Measurements from ENCODE around the gene EDAR.

Gene EDAR

GRCh38 chr2:108934583-108935245 lies 54.3 kb downstream of the EDAR start:
- Mint-ChIP-seq H3K36me3 (no peaks in the 10 kb centered on the region), H3K27me3 (peaks cover 10% of the 10 kb centered on the region), H3K4me3 (no peak overlapping the region), H3K4me1 (no peaks in the 10 kb centered on the region), H3K27ac (no peak overlapping the region), H3K9me3 (no peaks in the 10 kb centered on the region)
- DNase-seq (ENCODE audit: low spot score in 2 of 2): no peak
- no peak for ATAC-seq (ENCODE audit: low read depth)

GRCh38 chr2:108934151-108934550 lies 54.9 kb downstream of the EDAR start:
- DNase-seq (ENCODE audit: low spot score in 2 of 2) (no peak), ATAC-seq (ENCODE audit: low read depth) (no peak)
- Mint-ChIP-seq H3K27me3 (peaks cover 8% of the 10 kb centered on the region), H3K27ac (no peak overlapping the region), H3K36me3 (no peaks in the 10 kb centered on the region), H3K9me3 (no peaks in the 10 kb centered on the region), H3K4me1 (no peaks in the 10 kb centered on the region), H3K4me3 (no peak overlapping the region)

GRCh38 chr2:108933691-108934117 lies 55.3 kb downstream of the EDAR start:
- H3K4me1 Mint-ChIP-seq: no peaks in the 10 kb centered on the region
- H3K36me3 Mint-ChIP-seq: no peaks in the 10 kb centered on the region
- no peaks in the 10 kb centered on the region for H3K9me3 Mint-ChIP-seq
- H3K27me3 Mint-ChIP-seq: peaks cover 8% of the 10 kb centered on the region
- ATAC-seq (ENCODE audit: low read depth) (no peak), DNase-seq (ENCODE audit: low spot score in 2 of 2) (no peak)
- H3K4me3 Mint-ChIP-seq: no peak overlapping the region
- H3K27ac Mint-ChIP-seq: no peak overlapping the region

GRCh38 chr2:108932736-108933332 lies 56.2 kb downstream of the EDAR start:
- Mint-ChIP-seq H3K27ac (no peak overlapping the region), H3K4me3 (no peak overlapping the region), H3K27me3 (peaks cover 11% of the 10 kb centered on the region), H3K36me3 (no peaks in the 10 kb centered on the region), H3K4me1 (no peaks in the 10 kb centered on the region), H3K9me3 (no peaks in the 10 kb centered on the region)
- DNase-seq (ENCODE audit: low spot score in 2 of 2) (no peak), ATAC-seq (ENCODE audit: low read depth) (no peak)

- Mint-ChIP-seq H3K9me3 (no peaks in the 10 kb centered on the region), H3K36me3 (no peaks in the 10 kb centered on the region), H3K4me1 (no peaks in the 10 kb centered on the region), H3K27me3 (peaks cover 8% of the 10 kb centered on the region), H3K27ac (no peak overlapping the region), H3K4me3 (no peak overlapping the region)
- DNase-seq (ENCODE audit: low spot score in 2 of 2): no peak
- ATAC-seq (ENCODE audit: low read depth): no peak
Measured at GRCh38 chr2:108931372-108931771, 57.6 kb downstream of the EDAR start.

GRCh38 chr2:108929807-108930425 lies 59.1 kb downstream of the EDAR start:
- no peak overlapping the region for H3K4me3 Mint-ChIP-seq
- H3K36me3 Mint-ChIP-seq: no peaks in the 10 kb centered on the region
- no peak for ATAC-seq (ENCODE audit: low read depth)
- H3K27me3 Mint-ChIP-seq: peaks cover 7% of the 10 kb centered on the region
- no peaks in the 10 kb centered on the region for H3K9me3 Mint-ChIP-seq
- no peak overlapping the region for H3K27ac Mint-ChIP-seq
- DNase-seq (ENCODE audit: low spot score in 2 of 2): no peak
- no peaks in the 10 kb centered on the region for H3K4me1 Mint-ChIP-seq

- H3K27me3 Mint-ChIP-seq: peaks cover 7% of the 10 kb centered on the region
- H3K27ac Mint-ChIP-seq: no peak overlapping the region
- no peak for DNase-seq (ENCODE audit: low spot score in 2 of 2)
- no peak overlapping the region for H3K4me3 Mint-ChIP-seq
- no peak for ATAC-seq (ENCODE audit: low read depth)
- H3K4me1 Mint-ChIP-seq: no peaks in the 10 kb centered on the region
- H3K9me3 Mint-ChIP-seq: no peaks in the 10 kb centered on the region
- H3K36me3 Mint-ChIP-seq: no peaks in the 10 kb centered on the region
Measured at GRCh38 chr2:108928660-108929377, 60.2 kb downstream of the EDAR start.

GRCh38 chr2:108927936-108928659 lies 60.9 kb downstream of the EDAR start:
- DNase-seq (ENCODE audit: low spot score in 2 of 2) (no peak), ATAC-seq (ENCODE audit: low read depth) (no peak)
- Mint-ChIP-seq H3K27me3 (peaks cover 7% of the 10 kb centered on the region), H3K4me3 (no peak overlapping the region), H3K9me3 (no peaks in the 10 kb centered on the region), H3K36me3 (no peaks in the 10 kb centered on the region), H3K4me1 (no peaks in the 10 kb centered on the region), H3K27ac (no peak overlapping the region)

- Mint-ChIP-seq H3K27ac (no peak overlapping the region), H3K36me3 (no peaks in the 10 kb centered on the region), H3K4me3 (no peak overlapping the region), H3K27me3 (peaks cover 7% of the 10 kb centered on the region), H3K4me1 (no peaks in the 10 kb centered on the region), H3K9me3 (no peaks in the 10 kb centered on the region)
- no peak for ATAC-seq (ENCODE audit: low read depth)
- DNase-seq (ENCODE audit: low spot score in 2 of 2): no peak
Measured at GRCh38 chr2:108927405-108927804, 61.6 kb downstream of the EDAR start.

GRCh38 chr2:108926561-108927380 lies 62.2 kb downstream of the EDAR start:
- no peak for DNase-seq (ENCODE audit: low spot score in 2 of 2)
- no peak for ATAC-seq (ENCODE audit: low read depth)
- no peaks in the 10 kb centered on the region for H3K4me1 Mint-ChIP-seq
- no peak overlapping the region for H3K27ac Mint-ChIP-seq
- no peak overlapping the region for H3K4me3 Mint-ChIP-seq
- H3K27me3 Mint-ChIP-seq: peaks cover 4% of the 10 kb centered on the region
- no peaks in the 10 kb centered on the region for H3K36me3 Mint-ChIP-seq
- H3K9me3 Mint-ChIP-seq: no peaks in the 10 kb centered on the region

GRCh38 chr2:108925735-108926134 lies 63.3 kb downstream of the EDAR start:
- Mint-ChIP-seq H3K4me3 (no peak overlapping the region), H3K27me3 (peaks cover 4% of the 10 kb centered on the region), H3K36me3 (no peaks in the 10 kb centered on the region), H3K9me3 (no peaks in the 10 kb centered on the region), H3K4me1 (no peaks in the 10 kb centered on the region), H3K27ac (no peak overlapping the region)
- DNase-seq (ENCODE audit: low spot score in 2 of 2) (no peak), ATAC-seq (ENCODE audit: low read depth) (no peak)

- H3K36me3 Mint-ChIP-seq: no peaks in the 10 kb centered on the region
- no peaks in the 10 kb centered on the region for H3K4me1 Mint-ChIP-seq
- H3K27me3 Mint-ChIP-seq: peaks cover 4% of the 10 kb centered on the region
- H3K9me3 Mint-ChIP-seq: no peaks in the 10 kb centered on the region
- DNase-seq (ENCODE audit: low spot score in 2 of 2) (no peak), ATAC-seq (ENCODE audit: low read depth) (no peak)
- no peak overlapping the region for H3K4me3 Mint-ChIP-seq
- no peak overlapping the region for H3K27ac Mint-ChIP-seq
Measured at GRCh38 chr2:108925286-108925685, 63.7 kb downstream of the EDAR start.

- ATAC-seq (ENCODE audit: low read depth): no peak
- no peak overlapping the region for H3K4me3 Mint-ChIP-seq
- peaks cover 7% of the 10 kb centered on the region for H3K27me3 Mint-ChIP-seq
- no peaks in the 10 kb centered on the region for H3K4me1 Mint-ChIP-seq
- H3K27ac Mint-ChIP-seq: no peak overlapping the region
- no peak for DNase-seq (ENCODE audit: low spot score in 2 of 2)
- no peaks in the 10 kb centered on the region for H3K36me3 Mint-ChIP-seq
- no peaks in the 10 kb centered on the region for H3K9me3 Mint-ChIP-seq
Measured at GRCh38 chr2:108924580-108925251, 64.3 kb downstream of the EDAR start.
